MM.1S (cell line): ENCODE measurements around the gene GCC1.

Experiments
- EZH2 ChIP-seq: fragments of 300-600 bp; sonication (generic); optimal IDR thresholded peaks from 2 replicates; pipeline ENCODE3; 2017; ENCODE audit warnings: low read depth, mild to moderate bottlenecking, antibody characterized with exemption, low read length, mixed read lengths
- EZH2phosphoT487 ChIP-seq: fragments of 300-600 bp; sonication (generic); IDR thresholded peaks from 2 replicates; pipeline ENCODE4 v1.6.1; 2018; ENCODE audit warnings: antibody characterized with exemption, low read length
- TF ChIP-seq, protein P1 (sequence below): fragments of 300-600 bp; sonication (generic); IDR thresholded peaks from 2 replicates; pipeline ENCODE4 v1.5.1; 2016; ENCODE audit warnings: antibody characterized with exemption, low read length, mixed read lengths

GRCh38 chr7:127591189-127591588 is 5.8 kb upstream of the GCC1 start:
- TF ChIP-seq, protein P1, sequence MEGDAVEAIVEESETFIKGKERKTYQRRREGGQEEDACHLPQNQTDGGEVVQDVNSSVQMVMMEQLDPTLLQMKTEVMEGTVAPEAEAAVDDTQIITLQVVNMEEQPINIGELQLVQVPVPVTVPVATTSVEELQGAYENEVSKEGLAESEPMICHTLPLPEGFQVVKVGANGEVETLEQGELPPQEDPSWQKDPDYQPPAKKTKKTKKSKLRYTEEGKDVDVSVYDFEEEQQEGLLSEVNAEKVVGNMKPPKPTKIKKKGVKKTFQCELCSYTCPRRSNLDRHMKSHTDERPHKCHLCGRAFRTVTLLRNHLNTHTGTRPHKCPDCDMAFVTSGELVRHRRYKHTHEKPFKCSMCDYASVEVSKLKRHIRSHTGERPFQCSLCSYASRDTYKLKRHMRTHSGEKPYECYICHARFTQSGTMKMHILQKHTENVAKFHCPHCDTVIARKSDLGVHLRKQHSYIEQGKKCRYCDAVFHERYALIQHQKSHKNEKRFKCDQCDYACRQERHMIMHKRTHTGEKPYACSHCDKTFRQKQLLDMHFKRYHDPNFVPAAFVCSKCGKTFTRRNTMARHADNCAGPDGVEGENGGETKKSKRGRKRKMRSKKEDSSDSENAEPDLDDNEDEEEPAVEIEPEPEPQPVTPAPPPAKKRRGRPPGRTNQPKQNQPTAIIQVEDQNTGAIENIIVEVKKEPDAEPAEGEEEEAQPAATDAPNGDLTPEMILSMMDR: no peak
- TF ChIP-seq EZH2phosphoT487 (no peak), EZH2 (no peak)
